KOPT-K1 (cell line): ENCODE results near the gene ZNF208.
"Not testable (repeated sequence)": the region's sequence is repeated elsewhere in the genome, so short reads cannot be mapped to it uniquely, and the experiment has no call there.

Experiments
- H3K27ac ChIP-seq: fragments of 200-600 bp; sonication (generic); 2 replicates; pipeline ENCODE4 v1.5.1; 2016; ENCODE audit warnings: antibody characterized with exemption, mild to moderate bottlenecking, low read depth, low read length; ENCODE audit not compliant: poor library complexity, severe bottlenecking
- H3K36me3 ChIP-seq: fragments of 200-600 bp; sonication (generic); 2 replicates; pipeline ENCODE4 v1.5.1; 2017; ENCODE audit warnings: antibody characterized with exemption, mild to moderate bottlenecking, low read length, moderate library complexity; ENCODE audit not compliant: insufficient read depth
- H3K9me3 ChIP-seq: fragments of 200-600 bp; sonication (generic); 2 replicates; pipeline ENCODE4 v1.5.1; 2017; ENCODE audit warnings: antibody characterized with exemption, low read length, mild to moderate bottlenecking; ENCODE audit not compliant: insufficient read depth, poor library complexity, severe bottlenecking

Gene ZNF208

DNA sequence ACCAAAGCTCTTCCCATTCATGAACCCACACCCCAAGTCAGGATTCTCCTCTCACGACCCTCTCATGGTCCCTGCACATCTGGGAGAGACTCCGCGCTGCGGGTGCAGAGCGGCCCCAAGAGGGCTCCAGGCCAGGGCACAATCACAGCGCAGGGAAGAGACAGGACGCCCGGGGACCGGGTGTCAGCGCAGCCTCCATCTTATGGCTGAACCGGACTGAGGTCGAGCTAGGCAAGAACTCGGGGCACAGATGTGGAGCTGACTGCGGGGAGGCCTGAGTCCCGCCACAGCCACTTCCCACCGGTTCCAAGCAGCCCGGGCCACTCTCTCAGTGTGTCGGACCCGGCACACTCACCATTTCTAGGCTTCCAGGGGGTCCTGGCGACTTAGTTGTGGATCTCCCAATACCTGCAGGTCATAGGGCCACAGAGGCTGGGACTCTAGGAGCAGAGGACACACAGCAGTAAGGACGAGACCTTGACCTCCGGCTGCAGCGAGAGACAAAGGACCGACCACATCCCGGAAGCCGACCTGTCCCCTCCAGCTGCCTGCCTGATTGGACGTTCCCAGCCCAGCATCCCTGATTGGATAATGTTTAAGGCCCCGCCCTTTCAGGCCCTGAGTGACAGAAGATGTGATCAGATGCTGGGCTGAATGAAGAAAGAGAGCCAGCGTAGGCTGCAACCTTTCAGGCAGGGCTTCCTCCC is at the start of gene ZNF208:
TSS of gene ZNF208 (minus strand) at position 507 of the 707 bp plus-strand sequence. CDS start at position 358, 149 bp downstream.
- not testable (repeated sequence) for H3K36me3 ChIP-seq, H3K9me3 ChIP-seq, H3K27ac ChIP-seq

DNA sequence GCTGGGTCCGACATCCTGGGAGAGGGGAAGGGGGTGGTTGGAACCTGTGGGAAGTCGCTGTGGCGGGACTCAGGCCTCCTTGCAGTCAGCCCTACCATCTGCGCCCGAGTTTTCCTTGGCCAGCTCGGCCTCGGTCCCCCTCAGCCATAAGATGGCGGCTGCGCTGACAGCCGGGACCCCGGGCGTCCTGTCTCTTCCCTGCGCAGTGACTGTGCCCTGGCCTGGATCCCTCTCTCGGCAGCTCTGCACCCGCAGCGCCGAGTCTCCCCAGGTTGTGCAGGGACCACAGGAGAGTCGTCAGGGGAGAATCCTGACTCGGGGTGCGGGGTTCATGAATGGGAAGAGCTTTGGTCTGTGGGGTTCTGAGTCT is 41.9 kb upstream of the ZNF208 start:
- Histone ChIP-seq H3K36me3 (no peaks in the 10 kb centered on the region), H3K9me3 (peaks cover 35% of the 10 kb centered on the region), H3K27ac (no peak overlapping the region)

GRCh38 chr19:22041151-22041550 is 30.4 kb upstream of the ZNF208 start:
- peaks cover 22% of the 10 kb centered on the region for H3K9me3 ChIP-seq
- H3K27ac ChIP-seq, H3K36me3 ChIP-seq: not testable (repeated sequence)

- Histone ChIP-seq H3K36me3 (no peaks in the 10 kb centered on the region), H3K27ac (no peak overlapping the region), H3K9me3 (peaks cover 7% of the 10 kb centered on the region)
These were observed 19.9 kb upstream of the ZNF208 start for GRCh38 chr19:22030680-22031079.

DNA sequence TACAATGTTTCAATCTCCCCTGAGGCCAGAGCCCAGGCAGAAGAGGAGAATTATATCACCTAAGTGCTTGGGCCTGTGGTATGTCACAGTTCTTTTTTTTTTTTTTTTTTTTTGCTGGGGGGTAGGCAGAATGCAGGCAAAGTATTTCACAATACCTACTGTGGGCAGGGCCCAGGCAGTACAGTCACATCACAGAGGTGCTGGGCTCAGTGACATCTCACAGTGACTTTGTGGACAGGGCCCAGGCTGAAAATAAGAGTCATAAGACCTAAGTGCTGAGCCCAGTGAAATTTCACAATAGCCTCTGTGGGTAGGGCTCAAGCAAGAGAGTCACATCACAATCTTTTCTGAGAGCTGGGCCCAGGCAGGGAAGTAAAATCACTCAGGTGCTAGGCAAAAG is 15.9 kb upstream of the ZNF208 start:
- no peaks in the 10 kb centered on the region for H3K36me3 ChIP-seq
- no peak overlapping the region for H3K27ac ChIP-seq
- no peaks in the 10 kb centered on the region for H3K9me3 ChIP-seq

GRCh38 chr19:22025539-22025938 is 14.8 kb upstream of the ZNF208 start:
- H3K27ac ChIP-seq, H3K36me3 ChIP-seq, H3K9me3 ChIP-seq: not testable (repeated sequence)

- Histone ChIP-seq H3K9me3 (peaks cover 82% of the 10 kb centered on the region), H3K27ac (no peak overlapping the region), H3K36me3 (no peaks in the 10 kb centered on the region)
These were observed 40.3 kb downstream of the ZNF208 start for GRCh38 chr19:21970466-21970865.

GRCh38 chr19:21947775-21948174 is 63.0 kb downstream of the ZNF208 start:
- no peak overlapping the region for H3K27ac ChIP-seq
- H3K36me3 ChIP-seq = no peaks in the 10 kb centered on the region
- H3K9me3 ChIP-seq = peaks cover 50% of the 10 kb centered on the region

DNA sequence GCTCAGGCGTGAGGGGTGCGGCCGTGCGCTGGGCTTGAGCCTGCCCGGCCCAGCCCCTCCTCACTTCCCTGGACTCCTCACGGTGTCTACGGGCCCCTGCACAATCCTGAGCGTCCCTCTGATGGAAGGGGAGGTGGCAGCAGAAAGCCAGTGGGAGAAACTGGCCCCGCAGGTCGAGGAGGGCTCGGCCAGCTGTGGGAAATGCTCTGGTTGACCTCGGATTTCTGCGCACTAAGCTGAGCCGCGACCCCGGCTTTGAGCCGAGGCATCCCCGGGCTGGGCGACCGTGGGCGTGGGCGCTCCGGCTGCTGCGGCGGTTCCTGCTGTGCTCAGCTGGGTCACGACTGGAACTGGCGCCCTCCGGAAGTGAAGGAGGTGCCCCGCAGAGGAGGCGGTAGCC is 70.1 kb downstream of the ZNF208 start:
- Histone ChIP-seq H3K36me3 (no peaks in the 10 kb centered on the region), H3K9me3 (peaks cover 11% of the 10 kb centered on the region), H3K27ac (no peak overlapping the region)

DNA sequence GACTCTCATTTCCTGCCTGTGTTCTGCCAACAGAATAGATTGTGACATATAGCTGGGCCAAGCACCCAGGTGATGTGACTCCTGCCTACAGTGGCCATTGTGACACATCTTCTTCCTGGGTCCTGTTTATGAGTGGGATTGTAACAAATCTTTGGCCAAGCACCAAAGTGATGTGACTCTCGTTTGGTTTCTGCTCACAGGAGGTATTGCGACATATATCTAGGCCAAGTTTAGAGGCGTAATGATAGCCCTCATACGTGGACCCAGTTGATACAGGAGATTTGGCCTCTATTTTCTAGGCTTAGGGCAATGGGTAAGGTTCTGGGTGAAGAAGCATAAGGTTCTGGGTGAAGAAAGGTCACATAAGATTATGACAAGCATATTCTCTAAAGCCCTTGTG is 76.2 kb downstream of the ZNF208 start:
- no peaks in the 10 kb centered on the region for H3K36me3 ChIP-seq
- H3K9me3 ChIP-seq = peaks cover 18% of the 10 kb centered on the region
- H3K27ac ChIP-seq = no peak overlapping the region

- H3K9me3 ChIP-seq = peaks cover 18% of the 10 kb centered on the region
- H3K27ac ChIP-seq = no peak overlapping the region
- H3K36me3 ChIP-seq = no peaks in the 10 kb centered on the region
These were observed 76.6 kb downstream of the ZNF208 start for GRCh38 chr19:21934131-21934530.

DNA sequence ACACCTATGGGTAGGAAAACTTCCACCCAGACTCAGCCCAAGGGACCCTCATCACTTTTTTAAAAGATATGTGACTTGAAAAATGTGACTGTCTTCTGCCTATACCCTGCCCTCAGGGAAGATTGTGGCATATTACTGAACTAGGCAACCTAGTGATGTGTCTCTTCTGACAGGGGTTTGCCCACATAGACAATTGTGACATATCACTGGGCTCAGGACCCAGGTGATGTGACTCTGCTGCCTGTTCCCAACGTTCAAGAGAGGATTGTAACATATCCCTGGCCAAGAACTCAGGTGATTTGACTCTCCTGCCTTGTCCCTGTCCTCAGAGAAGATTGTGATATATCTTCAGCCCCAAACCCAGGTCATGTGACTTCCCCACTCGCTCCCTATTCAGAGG is 88.5 kb downstream of the ZNF208 start:
- no peaks in the 10 kb centered on the region for H3K36me3 ChIP-seq
- H3K9me3 ChIP-seq = peaks cover 34% of the 10 kb centered on the region
- no peak overlapping the region for H3K27ac ChIP-seq

- Histone ChIP-seq H3K36me3 (no peaks in the 10 kb centered on the region), H3K9me3 (peaks cover 34% of the 10 kb centered on the region), H3K27ac (no peak overlapping the region)
These were observed 89.0 kb downstream of the ZNF208 start for GRCh38 chr19:21921691-21922180.

DNA sequence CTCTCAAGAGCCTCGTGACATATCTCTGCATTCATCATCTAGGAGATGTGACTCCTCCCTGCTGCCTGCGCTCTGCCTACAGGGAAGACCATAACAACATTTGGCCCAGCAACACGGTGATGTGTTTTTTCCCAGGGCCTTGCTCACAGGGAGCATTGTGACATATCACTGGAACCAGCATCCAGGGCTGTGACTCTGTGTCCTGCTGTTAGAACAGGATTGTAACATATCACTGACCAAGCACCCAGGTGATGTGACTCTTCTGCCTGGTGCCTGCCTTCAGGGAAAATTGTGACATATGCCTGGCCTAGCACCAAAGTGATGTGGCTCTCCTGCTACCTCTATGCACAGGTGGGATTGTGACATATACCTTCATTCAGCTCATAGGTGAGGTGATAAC is 95.3 kb downstream of the ZNF208 start:
- peaks cover 15% of the 10 kb centered on the region for H3K9me3 ChIP-seq
- no peak overlapping the region for H3K27ac ChIP-seq
- no peaks in the 10 kb centered on the region for H3K36me3 ChIP-seq

GRCh38 chr19:21912654-21913053 is 98.1 kb downstream of the ZNF208 start:
- Histone ChIP-seq H3K9me3 (peaks cover 11% of the 10 kb centered on the region), H3K36me3 (no peaks in the 10 kb centered on the region), H3K27ac (no peak overlapping the region)

DNA sequence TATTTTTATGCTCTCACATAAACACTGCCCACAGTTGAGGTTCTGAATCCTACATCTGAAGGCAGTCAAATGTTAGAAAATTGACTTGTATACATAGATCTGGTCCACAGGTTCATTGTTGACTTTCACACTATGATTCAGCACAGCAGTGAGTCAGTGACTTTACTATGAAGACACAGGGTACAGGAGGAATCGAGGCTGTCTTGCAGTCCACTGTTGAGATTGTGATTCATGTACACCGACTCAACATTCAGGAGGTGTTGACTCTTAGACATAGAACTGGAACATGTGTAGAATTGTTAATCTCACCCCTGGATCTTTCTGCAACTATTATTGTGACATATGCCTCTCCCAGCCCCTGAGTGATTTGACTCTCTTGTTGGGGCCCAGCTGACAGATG is 100.4 kb downstream of the ZNF208 start:
- peaks cover 29% of the 10 kb centered on the region for H3K9me3 ChIP-seq
- H3K36me3 ChIP-seq = no peaks in the 10 kb centered on the region
- no peak overlapping the region for H3K27ac ChIP-seq
